Activated gamma-delta T cell treated with Interleukin-2 at 50 U/mL for 16 hours (primary cell): Measurements from ENCODE around the gene PCCA.
"Not testable (repeated sequence)": the region's sequence is repeated elsewhere in the genome, so short reads cannot be mapped to it uniquely, and the experiment has no call there.

Experiments used
- DNase-seq: peaks from one replicate; pipeline ENCODE4 v3.0.0-alpha.2; 2020

The PCCA gene

DNA sequence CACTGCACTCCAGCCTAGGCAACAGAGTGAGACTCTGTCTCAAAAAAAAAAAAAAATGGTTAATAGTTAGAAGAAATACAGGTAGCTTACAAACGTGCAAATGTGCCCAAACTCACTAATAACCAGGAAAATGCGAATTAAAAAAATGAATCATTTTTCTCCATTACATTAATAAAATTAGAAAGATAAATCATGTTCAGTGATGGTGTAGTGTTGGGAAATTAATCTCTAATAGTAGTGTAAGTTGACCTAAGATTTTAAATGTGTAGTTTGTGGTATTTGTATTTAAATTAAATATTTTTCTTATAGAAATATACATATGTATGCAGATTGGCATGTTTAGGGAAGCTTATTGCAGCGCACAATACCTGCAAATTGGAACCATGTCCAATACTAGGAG, 57.6 kb downstream of the PCCA start:
- no peak for DNase-seq

GRCh38 chr13:100147825-100148224, 58.9 kb downstream of the PCCA start:
- DNase-seq = no peak

- DNase-seq = no peak
Observed at GRCh38 chr13:100148422-100148821, 59.5 kb downstream of the PCCA start.

- no peak for DNase-seq
Observed at GRCh38 chr13:100149389-100149788, 60.5 kb downstream of the PCCA start.

- DNase-seq = not testable (repeated sequence)
Observed at GRCh38 chr13:100150711-100151110, 61.8 kb downstream of the PCCA start.

DNA sequence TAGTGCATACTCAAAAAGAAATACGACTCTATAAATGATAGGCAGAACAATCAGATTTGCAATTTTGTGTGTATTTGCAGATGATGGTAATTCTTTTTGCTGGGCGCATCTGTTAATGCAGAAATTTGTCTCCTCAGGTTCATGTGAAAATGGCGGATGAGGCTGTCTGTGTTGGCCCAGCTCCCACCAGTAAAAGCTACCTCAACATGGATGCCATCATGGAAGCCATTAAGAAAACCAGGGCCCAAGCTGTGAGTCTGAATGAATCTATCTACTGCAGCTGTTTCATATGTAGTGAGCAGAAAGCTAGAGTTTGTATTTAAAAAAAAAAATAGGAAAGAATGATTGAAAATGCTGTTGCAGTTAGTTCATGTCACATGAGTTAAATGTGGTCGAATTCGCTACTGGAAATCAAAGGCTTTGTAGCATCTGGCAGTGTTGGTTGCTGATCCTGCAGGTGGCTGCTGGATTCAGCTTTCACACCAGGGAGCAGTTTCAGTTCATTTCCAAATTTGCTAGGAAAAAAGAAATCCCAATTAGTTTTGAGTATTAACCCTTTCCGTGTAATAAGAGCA, 66.0 kb downstream of the PCCA start:
- DNase-seq = no peak

GRCh38 chr13:100156788-100157187, 67.9 kb downstream of the PCCA start:
- no peak for DNase-seq

DNA sequence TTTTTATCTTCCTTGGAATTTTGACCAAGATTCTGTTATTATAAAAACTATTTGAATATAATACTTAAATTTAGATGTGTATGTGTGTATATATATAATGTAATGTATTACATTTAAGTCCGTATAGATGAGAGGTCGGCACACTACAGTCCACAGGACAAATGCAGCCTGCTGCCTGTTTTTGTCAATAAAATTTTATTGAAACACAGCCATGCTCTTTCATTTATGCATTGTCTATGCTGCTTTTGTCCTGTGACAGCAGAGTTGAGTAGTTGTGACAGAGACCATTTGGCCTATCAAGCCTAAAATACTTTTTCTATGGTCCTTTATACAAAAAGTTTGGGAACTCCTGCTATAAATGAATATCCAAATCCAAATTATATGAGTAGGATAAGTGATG, 69.7 kb downstream of the PCCA start:
- no peak for DNase-seq

DNA sequence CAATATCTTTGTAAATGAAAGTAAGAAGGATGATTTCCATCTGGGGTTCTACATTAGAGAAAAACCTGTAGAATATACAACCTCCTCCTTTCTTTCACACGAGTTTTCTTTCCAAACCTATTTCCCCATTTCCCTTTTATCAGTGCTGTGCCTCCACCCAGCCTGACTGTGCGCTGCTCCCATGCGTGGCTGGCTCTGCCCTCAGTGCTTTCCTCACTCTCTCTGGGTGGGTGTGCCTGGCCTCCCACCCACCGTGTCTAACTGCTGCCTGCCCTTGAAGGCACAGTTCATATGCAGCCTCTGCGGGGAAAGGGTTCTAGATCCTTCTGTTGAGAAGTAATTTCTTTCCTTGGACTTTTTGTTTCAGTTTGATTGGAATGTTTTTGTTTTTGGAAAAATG, 70.7 kb downstream of the PCCA start:
- no peak for DNase-seq

GRCh38 chr13:100160450-100160849, 71.6 kb downstream of the PCCA start:
- DNase-seq = no peak

DNA sequence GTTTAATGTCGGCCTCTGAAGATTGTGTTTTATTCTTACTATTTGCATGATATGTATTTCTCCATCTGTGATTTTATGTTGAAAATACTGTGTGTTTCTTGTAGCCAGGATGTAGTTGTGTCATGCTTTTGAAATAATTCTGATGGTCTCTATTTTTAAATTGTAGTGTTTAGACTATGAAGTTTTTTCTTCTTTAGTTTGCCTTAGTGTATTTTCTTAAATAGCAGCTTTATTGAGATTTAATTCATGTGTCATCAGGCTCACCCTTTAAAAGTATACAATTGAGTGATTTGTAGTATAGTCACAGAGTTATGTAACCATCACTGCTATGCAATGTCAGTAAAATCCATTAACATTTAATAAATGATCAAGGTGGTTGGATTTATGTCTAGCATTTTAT, 74.5 kb downstream of the PCCA start:
- no peak for DNase-seq

DNA sequence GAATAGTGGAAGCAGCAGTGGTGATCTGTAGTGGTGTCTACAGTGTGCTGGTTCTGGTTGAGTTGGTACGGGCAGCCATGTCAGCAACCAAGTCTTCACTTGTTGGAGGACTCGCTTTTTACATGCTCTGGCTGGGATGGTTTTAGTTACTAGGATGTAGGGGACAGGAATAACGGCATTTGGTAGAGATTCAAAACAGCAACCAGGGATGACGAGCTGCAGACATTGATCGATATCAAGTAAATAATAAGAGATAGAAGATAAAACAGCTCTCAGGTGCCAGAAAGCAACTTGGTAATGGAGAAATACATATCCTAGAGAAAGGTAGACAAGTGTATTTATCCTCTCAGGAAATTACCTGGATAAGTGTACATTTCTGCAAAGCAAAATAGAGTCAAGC, 84.3 kb downstream of the PCCA start:
- DNase-seq = no peak

GRCh38 chr13:100174455-100174854, 85.6 kb downstream of the PCCA start:
- DNase-seq = not testable (repeated sequence)

DNA sequence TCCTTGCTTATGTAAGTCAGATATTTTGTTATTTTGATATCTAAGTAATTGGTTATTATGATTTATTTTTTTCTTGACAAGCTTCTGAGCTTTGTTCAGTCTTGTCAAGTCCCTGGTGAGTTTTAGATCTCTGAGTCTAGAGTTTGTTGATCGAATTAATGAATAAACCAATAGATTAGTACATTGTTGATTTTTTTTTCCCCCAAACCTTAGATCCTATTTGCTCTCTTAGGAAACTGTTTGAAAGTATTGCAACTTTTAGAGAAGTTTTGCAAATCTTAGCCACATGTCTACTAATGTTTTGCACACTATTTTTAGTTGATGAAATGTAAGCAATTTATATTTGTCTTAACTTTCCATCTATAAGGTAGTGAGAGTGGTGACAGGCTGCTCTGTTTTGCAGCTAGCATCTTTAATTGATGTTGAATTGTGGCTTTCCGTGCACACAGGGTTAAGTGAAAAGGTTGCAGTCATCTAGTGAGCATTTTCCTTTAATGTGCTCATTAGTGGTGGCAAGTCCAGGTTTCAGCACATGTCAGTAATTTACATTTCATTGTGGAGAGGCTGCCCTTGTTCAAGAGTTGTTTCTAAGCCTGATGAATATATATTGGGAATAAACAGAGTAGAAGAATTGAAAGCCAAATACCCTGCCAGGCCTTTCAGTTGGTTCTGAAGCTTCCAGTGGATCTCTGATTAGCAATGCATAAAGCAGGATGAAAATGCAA, 86.3 kb downstream of the PCCA start:
- DNase-seq = no peak

- DNase-seq = no peak
Observed at GRCh38 chr13:100175803-100176182, 86.9 kb downstream of the PCCA start.

- DNase-seq = no peak
Observed at GRCh38 chr13:100176801-100177400, 88.0 kb downstream of the PCCA start.

DNA sequence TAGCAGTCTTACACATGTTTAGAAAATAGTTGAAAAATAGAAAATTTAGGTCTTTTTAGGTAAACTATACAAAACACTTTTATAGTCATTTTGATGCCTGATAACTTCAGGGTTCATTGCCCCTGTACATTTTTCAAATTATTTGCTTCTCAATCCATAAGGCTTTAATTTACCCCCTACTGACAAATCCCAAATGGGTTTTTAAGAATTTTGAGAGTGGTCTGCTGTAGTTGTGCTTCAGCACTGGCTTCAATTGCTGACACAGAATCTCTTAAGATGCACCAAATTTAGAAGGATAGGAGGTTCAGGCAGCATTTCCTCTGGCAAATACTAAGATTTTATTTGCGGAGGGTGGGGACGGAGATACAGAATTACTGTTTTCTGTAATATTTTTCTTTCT, 89.4 kb downstream of the PCCA start:
- DNase-seq = no peak

GRCh38 chr13:100179276-100179675, 90.4 kb downstream of the PCCA start:
- DNase-seq = no peak

GRCh38 chr13:100182900-100183490, 94.1 kb downstream of the PCCA start:
- DNase-seq = no peak

DNA sequence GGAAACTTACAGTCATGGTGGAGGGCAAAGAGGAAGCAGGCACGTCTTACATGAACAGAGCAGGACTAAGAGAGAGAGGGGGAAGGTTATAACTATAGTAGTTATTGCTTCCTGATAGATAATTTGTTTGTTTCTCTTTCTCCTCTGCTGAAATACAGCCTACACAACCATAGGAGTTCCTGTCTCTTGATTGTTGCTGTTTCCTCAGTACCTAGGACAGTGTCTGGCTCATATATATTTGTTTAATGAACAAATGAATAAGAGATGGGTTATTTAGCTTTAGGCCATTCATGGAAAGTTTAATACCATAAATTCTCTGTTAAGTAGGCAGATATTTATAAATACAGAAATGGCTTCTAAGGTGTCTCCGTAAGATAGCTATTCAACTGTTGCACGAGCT, 95.2 kb downstream of the PCCA start:
- DNase-seq = no peak

DNA sequence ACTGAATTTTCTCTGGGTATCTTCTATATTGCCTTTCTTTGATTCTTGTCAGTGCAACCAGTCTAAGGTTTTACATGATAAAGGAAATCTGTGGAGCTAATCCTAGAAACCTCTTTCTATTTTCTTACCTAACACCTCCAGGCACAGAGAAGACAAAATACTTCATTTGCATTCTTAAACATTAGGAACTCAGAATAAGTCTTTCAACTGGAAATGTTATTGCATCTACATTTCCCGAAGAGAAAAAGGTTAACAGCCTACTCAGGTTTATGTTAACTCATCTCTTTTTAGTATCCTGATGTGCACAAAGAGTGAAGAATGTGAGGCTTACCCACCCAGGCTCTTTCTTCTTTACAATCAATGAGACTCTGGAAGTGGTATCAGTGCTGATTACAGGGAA, 106.7 kb downstream of the PCCA start:
- DNase-seq = no peak

GRCh38 chr13:100196375-100196774, 107.5 kb downstream of the PCCA start:
- no peak for DNase-seq

DNA sequence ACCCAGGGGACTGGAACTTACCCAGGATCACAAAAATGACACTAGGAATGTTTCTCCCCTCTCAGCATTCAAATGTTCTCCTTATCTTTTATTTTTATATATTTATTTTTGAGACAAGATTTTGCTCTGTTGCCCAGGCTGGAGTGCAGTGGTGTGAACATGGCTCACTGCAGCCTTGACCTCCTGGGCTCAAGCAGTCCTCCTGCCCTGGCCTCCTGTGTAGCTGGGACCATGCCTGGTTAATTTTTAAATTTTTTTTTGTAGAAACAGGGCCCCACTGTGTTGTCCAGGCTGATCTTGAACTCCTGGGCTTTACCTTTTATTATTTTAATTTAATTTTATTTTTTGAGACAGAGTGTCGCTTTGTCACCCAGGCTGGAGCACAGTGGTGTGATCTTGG, 108.2 kb downstream of the PCCA start:
- DNase-seq = no peak
